IPS-20b (cell line): ENCODE measurements around the gene TENM3.
"Not testable (repeated sequence)": the region's sequence is repeated elsewhere in the genome, so short reads cannot be mapped to it uniquely, and the experiment has no call there.

Source experiments
- H3K27ac ChIP-seq: one replicate; pipeline ENCODE4 v1.5.1; 2013; ENCODE audit warnings: low read length
- H3K27me3 ChIP-seq: 2 replicates; pipeline ENCODE4 v1.6.1; 2013; ENCODE audit warnings: mild to moderate bottlenecking, low read length, inconsistent platforms; ENCODE audit not compliant: insufficient read depth
- H3K36me3 ChIP-seq: 2 replicates; pipeline ENCODE4 v1.6.1; 2013; ENCODE audit warnings: low read depth, mild to moderate bottlenecking, inconsistent platforms, low read length, moderate library complexity; ENCODE audit not compliant: insufficient read depth
- H3K4me1 ChIP-seq: 2 replicates; pipeline ENCODE4 v1.6.1; 2013; ENCODE audit warnings: mild to moderate bottlenecking, control low read depth, inconsistent platforms, low read length, moderate library complexity; ENCODE audit not compliant: insufficient read depth
- H3K4me3 ChIP-seq: 2 replicates; pipeline ENCODE4 v1.5.1; 2013; ENCODE audit warnings: mild to moderate bottlenecking, low read length, inconsistent platforms
- H3K9ac ChIP-seq: 2 replicates; pipeline ENCODE4 v1.6.1; 2013; ENCODE audit warnings: low read depth, mild to moderate bottlenecking, inconsistent platforms, low read length, moderate library complexity
- H3K9me3 ChIP-seq: 2 replicates; pipeline ENCODE4 v1.6.1; 2013; ENCODE audit warnings: mild to moderate bottlenecking, low read depth, low read length, inconsistent platforms; ENCODE audit not compliant: insufficient read depth

TENM3 gene

GRCh38 chr4:182228991-182229577 lies 14.1 kb upstream of the TENM3 start:
- no peaks in the 10 kb centered on the region for H3K27me3 ChIP-seq

DNA sequence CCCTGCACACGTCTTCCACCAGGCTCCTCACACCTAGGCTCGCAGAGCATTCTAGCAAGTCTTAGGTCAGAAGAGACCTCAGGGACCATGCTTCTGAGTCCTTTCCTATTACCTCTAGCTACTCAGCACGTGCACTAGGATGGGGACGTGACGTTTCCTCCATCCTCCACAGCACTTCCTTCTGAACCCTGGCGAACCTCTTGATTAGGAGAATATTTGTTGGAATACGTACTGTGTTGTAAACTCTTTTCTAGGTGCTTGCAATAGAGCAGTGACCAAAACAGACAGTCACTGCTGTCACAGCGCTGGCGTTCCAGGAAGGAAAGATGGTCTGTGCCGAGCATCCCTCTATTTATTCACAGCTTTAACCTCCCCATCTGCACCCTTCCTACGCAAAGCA lies 12.9 kb upstream of the TENM3 start:
- no peaks in the 10 kb centered on the region for H3K9me3 ChIP-seq
- H3K27ac ChIP-seq = no peak overlapping the region
- 0 out of 2 replicates have a peak, but pooled peaks cover 4% of the 10 kb centered on the region for H3K4me1 ChIP-seq
- H3K4me3 ChIP-seq = no peak overlapping the region
- H3K36me3 ChIP-seq = no peaks in the 10 kb centered on the region
- no peaks in the 10 kb centered on the region for H3K27me3 ChIP-seq
- H3K9ac ChIP-seq = no peak overlapping the region

More at GRCh38 chr4:182228991-182229577, 14.1 kb upstream of the TENM3 start:
- H3K4me3 ChIP-seq = no peak overlapping the region
- no peaks in the 10 kb centered on the region for H3K36me3 ChIP-seq
- H3K9me3 ChIP-seq = no peaks in the 10 kb centered on the region
- no peak overlapping the region for H3K9ac ChIP-seq
- no peak overlapping the region for H3K27ac ChIP-seq
- 0 out of 2 replicates have a peak, but pooled peaks cover 4% of the 10 kb centered on the region for H3K4me1 ChIP-seq

GRCh38 chr4:182231080-182231479 lies 12.1 kb upstream of the TENM3 start:
- no peak overlapping the region for H3K4me3 ChIP-seq
- no peaks in the 10 kb centered on the region for H3K9me3 ChIP-seq
- H3K36me3 ChIP-seq = no peaks in the 10 kb centered on the region
- no peaks in the 10 kb centered on the region for H3K27me3 ChIP-seq
- 0 out of 2 replicates have a peak, but pooled peaks cover 4% of the 10 kb centered on the region for H3K4me1 ChIP-seq
- H3K27ac ChIP-seq = no peak overlapping the region
- no peak overlapping the region for H3K9ac ChIP-seq

DNA sequence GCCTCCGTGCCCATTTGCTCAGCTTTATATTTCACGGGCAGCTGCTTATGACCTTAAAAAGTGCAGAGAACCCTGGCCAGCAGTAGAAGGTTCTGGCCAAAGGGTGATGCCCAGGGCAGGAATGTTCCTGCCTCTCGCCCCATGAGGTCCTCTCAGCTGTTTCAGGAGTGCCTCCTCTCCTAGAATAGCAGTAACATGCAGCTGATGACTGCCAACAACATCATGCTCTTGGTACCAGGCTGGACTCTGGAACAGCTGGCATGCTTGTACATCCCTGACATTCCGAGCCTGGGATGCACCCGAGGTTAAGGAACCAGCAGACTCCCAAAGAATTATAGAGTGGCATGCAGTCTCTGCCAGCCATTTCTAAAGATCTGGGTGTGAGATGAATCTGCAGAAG lies 11.7 kb upstream of the TENM3 start:
- Histone ChIP-seq H3K27me3 (no peaks in the 10 kb centered on the region), H3K4me3 (no peak overlapping the region), H3K9me3 (no peaks in the 10 kb centered on the region), H3K4me1 (0 out of 2 replicates have a peak, but pooled peaks cover 4% of the 10 kb centered on the region), H3K36me3 (no peaks in the 10 kb centered on the region), H3K9ac (no peak overlapping the region), H3K27ac (no peak overlapping the region)

DNA sequence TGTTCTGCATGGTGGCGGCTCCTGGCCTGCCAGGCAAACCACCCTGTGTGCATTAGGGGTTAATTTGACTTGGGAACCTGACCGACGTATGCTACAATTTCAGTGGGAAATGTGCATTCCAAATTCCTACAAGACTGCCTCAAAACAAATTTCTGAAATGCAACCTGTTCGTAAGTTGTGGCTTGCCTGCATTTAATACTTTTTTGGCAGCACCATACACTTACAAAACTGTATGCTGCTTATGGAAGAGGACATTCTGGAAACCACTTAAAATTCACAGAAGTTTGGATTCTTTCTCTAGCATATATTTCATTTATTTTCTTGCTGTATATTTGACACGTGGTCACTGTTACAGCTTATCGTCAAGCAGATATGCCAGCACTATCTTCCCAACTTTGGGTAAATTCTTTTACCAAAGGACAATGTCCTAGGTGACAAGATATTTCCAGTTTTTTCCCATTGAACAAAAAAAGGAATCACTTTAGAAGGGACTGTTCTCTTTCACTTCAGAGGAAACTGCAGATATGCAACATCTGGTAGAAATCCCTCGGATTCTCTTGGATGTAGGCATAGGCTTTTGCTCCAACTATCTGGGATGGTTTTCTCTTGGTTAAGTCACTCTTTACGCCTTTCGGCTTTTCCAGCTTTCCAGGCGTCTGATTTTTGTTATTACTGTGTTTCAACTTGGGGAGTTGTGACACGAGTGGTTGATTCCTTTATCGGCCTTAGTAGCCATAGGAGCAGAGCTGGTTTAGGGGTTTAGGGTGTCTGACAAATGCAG lies 9.7 kb upstream of the TENM3 start:
- Histone ChIP-seq H3K9ac (no peak overlapping the region), H3K9me3 (no peaks in the 10 kb centered on the region), H3K36me3 (no peaks in the 10 kb centered on the region), H3K27ac (no peak overlapping the region), H3K4me1 (peaks cover 8% of the 10 kb centered on the region; the same call in 1 of the 2 replicates), H3K27me3 (no peaks in the 10 kb centered on the region), H3K4me3 (no peak overlapping the region)

DNA sequence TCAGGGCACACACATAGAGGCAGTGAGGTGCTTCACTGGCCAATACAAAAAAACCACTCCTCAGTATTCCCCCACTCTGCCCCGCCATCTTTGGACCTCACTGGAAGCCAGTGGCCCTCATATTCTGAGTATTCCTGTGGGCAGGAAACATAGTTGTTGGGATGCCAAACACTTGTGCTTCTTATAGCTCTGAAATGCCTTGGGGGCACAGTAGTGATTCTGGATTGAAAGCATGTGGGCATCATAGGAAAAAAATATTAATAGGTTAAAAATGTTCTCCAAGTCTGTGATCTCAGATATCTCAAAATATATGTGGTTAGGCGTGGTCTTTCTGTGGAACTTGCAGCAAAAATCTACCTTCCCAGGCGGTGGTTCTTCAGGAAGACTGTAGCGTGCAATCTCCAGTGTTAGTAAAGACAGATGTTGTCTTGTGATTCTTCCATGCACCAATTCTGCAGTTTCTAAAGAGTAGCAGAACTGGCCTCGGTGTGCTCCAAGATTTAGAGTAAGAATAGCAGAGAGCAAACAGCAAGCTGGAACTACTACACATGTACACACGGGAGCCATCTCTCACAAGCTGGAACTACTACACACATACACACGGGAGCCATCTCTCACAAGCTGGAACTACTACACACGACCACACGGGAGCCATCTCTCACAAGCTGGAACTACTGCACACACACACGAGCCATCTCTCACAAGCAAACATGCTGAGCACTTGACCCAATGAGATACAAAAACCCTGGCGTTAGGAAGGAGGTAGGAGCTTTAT lies 8.0 kb upstream of the TENM3 start:
- no peaks in the 10 kb centered on the region for H3K9me3 ChIP-seq
- H3K27me3 ChIP-seq = no peaks in the 10 kb centered on the region
- no peak overlapping the region for H3K27ac ChIP-seq

GRCh38 chr4:182236186-182236585 lies 7.0 kb upstream of the TENM3 start:
- Histone ChIP-seq H3K4me1 (peaks cover 27% of the 10 kb centered on the region), H3K27ac (no peak overlapping the region), H3K9ac (no peak overlapping the region), H3K27me3 (no peaks in the 10 kb centered on the region), H3K36me3 (no peaks in the 10 kb centered on the region), H3K9me3 (no peaks in the 10 kb centered on the region), H3K4me3 (no peak overlapping the region)

More for the DNA sequence above, 8.0 kb upstream of the TENM3 start:
- H3K4me3 ChIP-seq = no peak overlapping the region
- H3K4me1 ChIP-seq = peaks cover 21% of the 10 kb centered on the region; the same call in 1 of the 2 replicates
- no peak overlapping the region for H3K9ac ChIP-seq
- H3K36me3 ChIP-seq = no peaks in the 10 kb centered on the region

DNA sequence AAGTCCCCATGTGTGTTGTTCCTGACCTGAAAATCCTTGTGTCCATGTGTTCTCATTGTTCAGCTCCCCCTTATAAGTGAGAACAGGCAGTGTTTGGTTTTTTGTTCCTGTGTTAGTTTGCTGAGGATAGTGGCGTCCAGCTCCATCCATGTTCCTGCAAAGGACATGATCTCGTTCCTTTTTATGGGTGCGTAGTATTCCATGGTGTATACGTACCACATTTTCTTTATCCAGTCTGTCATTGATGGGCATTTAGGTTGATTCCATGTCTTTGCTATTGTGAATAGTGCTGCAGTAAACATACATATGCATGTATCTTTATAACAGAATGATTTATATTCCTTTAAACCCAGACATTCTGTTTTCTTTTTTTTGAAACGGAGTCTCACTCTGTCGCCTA lies 6.2 kb upstream of the TENM3 start:
- not testable (repeated sequence) for H3K27me3 ChIP-seq, H3K9me3 ChIP-seq, H3K9ac ChIP-seq, H3K27ac ChIP-seq, H3K36me3 ChIP-seq, H3K4me3 ChIP-seq
- peaks cover 23% of the 10 kb centered on the region for H3K4me1 ChIP-seq

DNA sequence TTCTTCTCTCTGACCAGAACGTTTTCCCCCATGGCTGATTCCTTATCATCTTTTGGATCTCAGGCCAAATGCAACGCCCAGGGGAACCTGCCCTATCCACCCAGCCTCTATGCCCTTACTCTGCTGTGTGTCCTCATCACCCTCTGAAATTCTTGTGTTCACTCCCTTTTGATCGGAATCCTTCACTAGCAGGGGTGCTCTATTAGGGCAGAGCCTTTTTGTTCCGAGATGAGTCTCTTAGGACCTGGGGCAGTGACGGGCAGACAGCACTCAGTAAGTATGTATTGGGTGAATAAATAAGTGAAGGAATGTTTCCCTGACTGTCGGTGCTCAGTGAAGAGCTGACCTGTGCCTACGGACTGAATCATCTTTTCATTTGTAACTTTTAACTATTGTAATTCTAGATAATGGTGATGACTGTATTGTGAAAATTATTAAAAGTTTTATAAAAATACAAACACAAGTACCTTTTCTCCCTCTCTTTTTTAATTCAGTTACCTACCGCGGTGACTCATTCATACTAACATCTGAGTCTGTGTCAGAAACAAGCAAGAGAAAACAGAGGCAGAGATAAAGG lies 4.8 kb upstream of the TENM3 start:
- Histone ChIP-seq H3K27me3 (no peaks in the 10 kb centered on the region), H3K9me3 (no peaks in the 10 kb centered on the region), H3K9ac (no peak overlapping the region), H3K4me1 (peaks cover 23% of the 10 kb centered on the region), H3K27ac (no peak overlapping the region), H3K4me3 (no peak overlapping the region), H3K36me3 (no peaks in the 10 kb centered on the region)

DNA sequence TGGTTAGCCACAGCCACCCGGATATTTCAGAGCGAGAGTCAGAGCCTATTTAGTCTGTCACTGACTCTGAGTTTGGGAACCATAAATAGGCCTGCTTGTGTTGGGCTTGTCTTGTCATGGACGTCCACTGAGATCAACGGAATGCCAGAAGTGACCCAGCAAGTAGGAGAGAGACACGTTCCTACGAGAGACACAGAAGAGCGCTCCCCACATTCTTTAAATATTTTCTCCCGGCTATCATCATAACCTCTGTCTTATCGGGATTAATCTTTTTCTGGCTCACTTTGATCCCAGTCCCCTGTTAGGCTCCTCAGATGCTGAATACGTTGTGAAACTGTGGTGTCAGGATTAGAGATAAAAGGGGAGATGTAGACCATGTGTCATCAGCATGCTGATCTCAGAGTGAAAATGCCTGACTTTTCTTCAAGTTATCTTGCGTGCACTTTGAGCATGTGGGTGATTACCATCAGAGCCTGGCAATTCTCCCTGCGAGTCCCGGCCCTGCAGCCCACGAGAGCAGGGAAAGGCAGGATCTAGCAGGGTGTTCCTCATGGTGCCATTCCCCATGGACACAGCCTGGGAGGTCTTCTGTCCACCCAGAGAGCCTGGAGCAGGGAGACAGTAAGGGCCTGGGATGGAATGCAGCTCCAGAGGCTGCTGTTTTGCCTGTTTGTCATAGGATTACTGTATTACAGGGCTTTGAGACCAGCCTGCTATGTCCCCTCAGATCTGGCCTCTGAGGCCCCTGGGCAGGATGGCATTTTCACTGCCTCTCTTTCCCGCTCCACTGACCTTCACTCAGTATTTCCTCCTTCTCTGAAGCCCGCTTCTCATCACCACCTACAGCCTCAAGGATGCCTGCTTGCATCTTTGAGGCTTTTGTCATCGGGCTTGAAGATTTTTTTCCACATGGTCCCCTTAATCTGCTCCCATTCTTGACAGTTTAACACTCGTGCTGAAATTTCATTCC lies 2.8 kb upstream of the TENM3 start:
- no peaks in the 10 kb centered on the region for H3K36me3 ChIP-seq
- H3K9me3 ChIP-seq = no peaks in the 10 kb centered on the region
- H3K9ac ChIP-seq = no peak overlapping the region
- peaks cover 30% of the 10 kb centered on the region for H3K4me1 ChIP-seq
- no peaks in the 10 kb centered on the region for H3K27me3 ChIP-seq
- H3K4me3 ChIP-seq = no peak overlapping the region
- no peak overlapping the region for H3K27ac ChIP-seq

GRCh38 chr4:182242260-182242659 lies 942 bp upstream of the TENM3 start:
- not testable (repeated sequence) for H3K27me3 ChIP-seq, H3K27ac ChIP-seq
- peaks cover 38% of the 10 kb centered on the region for H3K4me1 ChIP-seq

More at GRCh38 chr4:182242260-182242659, 942 bp upstream of the TENM3 start:
- not testable (repeated sequence) for H3K4me3 ChIP-seq, H3K9me3 ChIP-seq, H3K36me3 ChIP-seq, H3K9ac ChIP-seq
